RCC 7860 (cell line): ENCODE measurements around the gene TMEFF1.
"Not testable (repeated sequence)": the region's sequence is repeated elsewhere in the genome, so short reads cannot be mapped to it uniquely, and the experiment has no call there.

Experiments
- DNase-seq: peaks from one replicate; pipeline ENCODE4 v3.0.0-alpha.2; 2015; ENCODE audit warnings: low spot score
- FAIRE-seq: peaks from 2 replicates; lab custom pipeline; 2012; peaks lifted over from hg19 to GRCh38; lab: Jason Lieb, UNC

TMEFF1 gene, protein sequence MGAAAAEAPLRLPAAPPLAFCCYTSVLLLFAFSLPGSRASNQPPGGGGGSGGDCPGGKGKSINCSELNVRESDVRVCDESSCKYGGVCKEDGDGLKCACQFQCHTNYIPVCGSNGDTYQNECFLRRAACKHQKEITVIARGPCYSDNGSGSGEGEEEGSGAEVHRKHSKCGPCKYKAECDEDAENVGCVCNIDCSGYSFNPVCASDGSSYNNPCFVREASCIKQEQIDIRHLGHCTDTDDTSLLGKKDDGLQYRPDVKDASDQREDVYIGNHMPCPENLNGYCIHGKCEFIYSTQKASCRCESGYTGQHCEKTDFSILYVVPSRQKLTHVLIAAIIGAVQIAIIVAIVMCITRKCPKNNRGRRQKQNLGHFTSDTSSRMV

DNA sequence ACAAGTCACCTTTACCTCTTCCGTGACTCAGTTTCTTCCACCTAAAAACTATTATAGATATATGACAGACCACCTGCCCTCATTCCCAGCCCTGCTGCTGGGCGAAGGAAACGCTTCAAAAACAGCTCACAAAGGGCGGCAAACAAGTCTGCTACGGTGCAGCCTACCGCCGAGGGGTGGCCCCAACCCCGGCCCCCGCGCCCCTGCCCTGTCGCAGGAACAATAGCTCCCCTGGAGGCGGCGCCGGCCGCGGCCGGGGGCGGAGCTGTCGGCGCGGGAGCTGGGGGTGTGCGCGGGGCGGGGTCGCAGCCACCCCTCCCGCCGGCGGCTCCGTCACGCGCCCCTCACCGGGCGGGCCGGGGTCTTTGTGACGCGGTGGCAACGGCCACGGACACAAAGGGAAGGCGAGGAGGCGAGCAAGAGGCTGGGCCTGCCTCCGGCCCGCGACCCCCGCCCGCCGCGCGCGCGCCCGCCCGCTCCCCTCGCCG, at the start of gene TMEFF1:
TSS of gene TMEFF1 (plus strand) at position 362 of the 488 bp plus-strand sequence. CDS start 396 bp downstream, outside the sequence.
- FAIRE-seq (no peak), DNase-seq (no peak)

DNA sequence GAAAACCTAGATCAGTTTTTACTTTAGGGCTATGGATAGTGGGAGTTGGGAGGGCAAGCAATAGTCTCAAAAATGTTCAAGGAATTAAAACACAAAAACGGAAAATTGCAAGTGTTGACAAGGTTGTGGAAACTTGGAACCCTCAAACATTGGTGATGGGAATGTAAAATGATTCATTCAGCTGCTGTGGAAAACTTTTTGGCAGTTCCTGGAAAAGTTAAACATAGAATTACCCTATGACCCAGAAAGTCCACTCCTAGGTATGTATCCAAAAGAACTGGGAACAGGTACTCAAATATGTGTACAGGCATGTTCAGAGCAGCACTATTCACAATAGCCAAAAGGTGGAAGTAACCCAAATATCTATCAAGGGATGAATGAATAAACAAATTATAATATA, 47.2 kb upstream of the TMEFF1 start:
- FAIRE-seq (no peak), DNase-seq (no peak)

DNA sequence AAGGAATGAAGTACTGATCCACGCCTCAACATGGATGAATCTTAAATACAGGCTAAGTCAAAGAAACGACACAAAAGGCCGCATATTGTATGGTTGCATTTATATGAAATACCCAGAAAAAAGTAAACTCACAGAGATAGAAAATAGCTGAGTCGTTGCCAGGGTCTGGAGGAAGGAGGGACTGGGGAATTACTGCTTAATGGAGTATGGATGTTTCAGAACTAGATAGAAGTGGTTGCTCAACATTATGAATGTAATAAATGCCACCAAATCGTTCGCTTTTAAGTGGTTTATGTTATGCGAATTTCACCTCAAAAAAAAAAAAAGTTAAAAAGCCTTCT, 46.8 kb upstream of the TMEFF1 start:
- FAIRE-seq = no peak
- no peak for DNase-seq

DNA sequence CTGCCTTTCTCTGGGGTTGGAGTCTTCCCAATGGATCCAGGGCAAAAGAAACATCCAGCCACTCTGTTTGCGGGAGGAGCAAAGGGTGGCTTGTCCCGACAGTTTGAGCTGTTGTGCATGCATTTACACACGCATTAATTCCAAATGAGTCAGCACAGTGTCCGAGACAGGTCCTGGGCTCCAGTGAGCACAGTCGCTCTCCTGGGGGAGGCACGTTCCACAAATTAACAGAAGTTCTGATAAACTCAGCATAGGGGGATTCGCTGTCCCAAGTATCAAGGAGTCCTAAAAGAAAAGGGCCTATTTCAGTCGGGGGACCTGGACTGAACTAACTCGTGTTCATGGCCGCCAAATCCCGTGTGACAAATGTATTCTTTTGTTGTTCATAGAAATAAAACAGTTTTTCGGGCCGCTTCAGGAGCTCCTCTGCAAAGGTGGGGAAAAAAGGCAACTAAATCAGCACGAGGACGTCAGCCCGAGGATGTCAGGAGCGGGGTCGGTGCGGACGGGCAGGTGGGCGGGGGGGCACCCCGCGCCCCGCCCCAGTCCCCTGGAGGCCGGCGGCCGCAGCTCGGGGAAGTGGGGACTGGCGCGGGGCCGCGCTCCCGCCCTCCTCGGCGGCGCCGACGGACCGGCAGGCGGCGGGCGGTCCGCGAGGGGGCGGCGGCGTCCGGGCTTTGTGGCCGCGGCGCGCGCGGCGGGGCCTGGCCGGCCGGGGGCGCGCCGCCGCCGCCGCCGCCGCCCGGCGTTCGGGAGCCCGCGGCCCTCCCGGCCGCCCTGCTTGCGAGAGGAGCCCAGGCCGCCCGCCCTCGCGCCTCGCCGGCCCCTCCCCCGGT, 46.2 kb upstream of the TMEFF1 start, which contains the start of gene MSANTD3:
TSS of gene MSANTD3 (plus strand) at position 614 of the 836 bp plus-strand sequence. CDS start 14,796 bp downstream, outside the sequence.
- FAIRE-seq (peak; percentile 79), DNase-seq (peak; percentile 85)

DNA sequence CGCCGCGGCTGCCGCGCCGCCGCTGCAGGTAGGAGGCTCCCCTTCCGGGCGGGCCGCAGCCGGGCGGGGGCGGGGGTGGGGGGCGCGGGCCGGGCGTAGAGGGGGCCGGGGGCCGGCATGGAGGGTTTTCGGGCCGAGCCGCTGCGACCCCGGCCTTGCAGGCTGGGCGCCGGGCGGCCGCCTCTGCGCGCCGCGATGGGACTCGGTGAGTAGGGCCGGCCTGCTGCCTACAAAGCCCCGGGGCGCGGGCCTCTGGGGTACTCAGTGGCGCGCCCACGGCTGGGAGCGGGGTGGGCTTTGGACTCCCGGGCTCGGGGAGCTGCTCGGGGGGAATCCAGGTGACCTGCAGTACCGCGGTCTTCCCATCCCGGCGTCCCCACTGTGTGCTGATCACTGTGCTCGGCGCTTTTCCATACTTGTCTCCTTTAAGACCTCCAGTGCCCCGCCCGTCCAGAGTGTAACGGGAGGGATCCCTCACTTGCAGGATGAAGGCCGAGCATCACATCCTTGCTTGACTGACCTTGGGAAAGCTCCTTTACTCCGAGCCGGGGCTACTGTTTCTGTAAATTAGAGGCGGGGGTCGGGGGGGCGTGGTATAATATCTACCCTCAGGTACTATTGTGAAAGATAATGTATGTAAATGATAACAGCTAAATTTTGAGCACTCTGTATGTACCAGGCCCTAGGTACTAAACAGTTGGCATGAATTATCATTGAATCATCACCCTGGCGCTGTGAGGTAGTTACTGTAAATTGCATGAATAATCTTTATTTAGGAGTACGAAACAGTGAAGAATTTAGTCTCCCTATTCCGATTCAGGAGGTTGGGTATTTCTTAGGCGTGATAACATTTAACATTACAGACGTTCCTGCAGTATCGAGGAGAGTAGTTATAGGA, 45.3 kb upstream of the TMEFF1 start:
- DNase-seq (peak; percentile 62), FAIRE-seq (peak; percentile 4)

DNA sequence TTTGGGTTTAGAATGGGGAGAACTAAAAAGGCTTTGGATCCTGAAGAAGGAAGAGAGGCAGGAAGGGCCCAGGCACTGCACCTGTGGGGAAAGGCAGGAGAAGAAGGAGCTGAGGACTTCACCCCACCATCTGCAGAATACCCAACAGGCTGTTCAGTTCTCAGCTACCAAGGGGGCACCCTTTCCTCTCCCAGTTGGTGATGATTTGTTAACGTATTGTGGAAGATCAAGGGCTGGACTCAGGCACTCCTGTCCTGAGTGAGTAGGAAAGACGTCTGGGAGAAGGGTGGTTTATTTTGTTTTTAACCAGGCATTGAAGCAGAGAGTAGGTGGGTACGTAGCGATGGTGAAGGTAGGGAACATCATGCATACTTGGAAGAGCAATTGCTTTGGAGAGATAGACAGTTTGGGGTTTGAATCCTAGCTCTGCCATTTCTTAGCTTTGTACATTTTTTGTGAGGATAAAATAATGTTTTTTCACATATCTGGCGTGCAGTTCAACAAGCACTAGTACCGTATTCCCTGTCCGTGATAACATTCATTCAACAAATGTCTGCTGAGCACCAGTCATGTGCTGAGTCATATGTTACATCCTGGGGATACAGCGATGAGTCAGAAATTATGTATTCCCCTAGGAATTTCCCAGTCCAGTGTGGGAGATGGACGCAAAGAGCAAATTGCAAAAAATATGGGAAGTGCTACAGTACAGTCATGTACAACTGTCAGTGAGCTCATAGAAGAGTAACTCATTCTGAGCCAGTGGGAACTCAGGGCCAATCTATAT, 43.9 kb upstream of the TMEFF1 start:
- FAIRE-seq = peak; percentile 98
- DNase-seq = peak; percentile 100

DNA sequence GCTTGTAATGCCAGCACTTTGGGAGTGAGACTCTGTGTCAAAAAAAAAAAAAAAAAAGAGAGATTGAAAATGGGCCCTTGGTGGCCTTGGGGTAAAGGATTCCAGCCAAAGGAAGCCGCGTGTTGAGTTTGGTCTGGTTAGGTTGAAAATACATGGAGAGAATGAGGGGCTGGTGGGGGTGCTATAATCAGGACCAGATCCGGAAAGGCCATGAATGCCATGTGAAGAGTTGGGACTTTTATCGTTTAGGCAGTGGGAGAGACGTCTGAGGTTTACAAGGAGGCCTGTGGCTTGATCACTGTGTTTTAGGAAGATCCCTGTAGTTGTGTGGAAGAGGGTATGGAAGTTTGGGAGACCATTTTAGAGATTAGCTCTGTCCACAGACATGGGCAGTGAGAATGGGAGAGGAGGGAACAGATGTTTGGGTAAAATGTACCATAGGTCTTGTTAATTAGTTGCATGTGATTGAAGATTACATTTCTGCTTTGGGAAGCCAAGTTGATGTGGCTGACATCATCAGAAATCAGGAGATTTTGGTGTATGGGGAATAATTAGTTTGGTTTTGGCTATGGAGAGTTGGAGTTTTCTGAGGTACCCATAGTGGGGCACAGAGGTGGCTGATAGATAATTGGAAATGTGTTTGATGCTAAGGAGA, 42.5 kb upstream of the TMEFF1 start:
- FAIRE-seq (no peak), DNase-seq (no peak)

DNA sequence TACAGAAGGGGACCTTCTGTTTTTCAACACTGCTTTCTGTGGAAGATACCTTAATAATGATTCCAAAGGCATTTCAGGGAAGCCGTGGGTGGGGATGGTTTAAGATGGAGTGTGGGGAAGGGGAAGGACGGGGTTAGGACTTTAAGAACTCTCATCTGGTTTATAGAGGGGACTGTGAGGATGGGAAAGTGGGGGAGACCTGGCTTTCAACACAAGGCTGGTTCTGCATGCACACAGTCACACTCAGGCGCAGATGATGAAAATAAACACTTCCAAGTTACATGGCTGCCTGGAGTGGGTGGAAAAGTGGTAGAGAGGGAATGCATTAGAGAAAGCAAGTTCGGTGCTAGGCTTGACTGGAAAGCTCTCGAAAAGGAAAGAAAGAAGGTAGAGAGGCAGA, 41.1 kb upstream of the TMEFF1 start:
- DNase-seq = no peak
- no peak for FAIRE-seq

DNA sequence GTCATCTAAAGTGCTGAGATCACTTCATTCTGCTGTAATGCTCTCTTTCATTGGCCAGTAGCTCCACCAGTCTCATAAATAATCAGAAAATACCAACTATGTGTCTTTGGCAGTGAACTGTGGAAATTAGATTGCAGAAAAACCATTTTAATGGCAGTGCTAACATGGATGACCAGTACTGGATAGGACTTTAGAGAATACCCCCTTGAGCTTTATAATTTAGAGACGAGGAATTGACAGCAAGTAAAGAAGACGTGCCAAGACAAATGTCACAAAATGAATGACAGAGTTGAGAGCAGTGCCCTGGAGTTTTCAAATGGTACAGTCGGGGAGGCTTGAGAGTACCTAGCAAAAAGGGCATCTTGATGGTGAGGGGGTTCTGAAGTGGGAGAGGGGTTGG, 40.2 kb upstream of the TMEFF1 start:
- FAIRE-seq (no peak), DNase-seq (no peak)

DNA sequence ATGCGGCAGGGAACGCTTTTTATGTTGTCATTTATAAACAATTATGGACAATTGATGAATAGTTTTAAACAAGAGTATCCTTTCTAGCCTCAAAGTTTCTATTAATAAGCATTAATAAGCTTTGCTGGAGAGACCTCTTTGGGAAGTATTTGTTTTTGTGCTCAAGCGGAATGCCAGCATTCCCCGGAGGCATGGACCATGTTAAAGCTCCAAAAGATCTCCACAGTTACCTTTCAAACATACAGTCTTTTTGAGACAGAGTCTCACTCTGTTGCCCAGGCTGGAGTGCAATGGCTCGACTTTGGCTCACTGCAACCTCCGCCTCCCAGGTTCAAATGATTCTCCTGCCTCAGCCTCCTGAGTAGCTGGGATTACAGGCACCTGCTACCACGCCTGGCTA, 36.4 kb upstream of the TMEFF1 start:
- DNase-seq (no peak), FAIRE-seq (no peak)

DNA sequence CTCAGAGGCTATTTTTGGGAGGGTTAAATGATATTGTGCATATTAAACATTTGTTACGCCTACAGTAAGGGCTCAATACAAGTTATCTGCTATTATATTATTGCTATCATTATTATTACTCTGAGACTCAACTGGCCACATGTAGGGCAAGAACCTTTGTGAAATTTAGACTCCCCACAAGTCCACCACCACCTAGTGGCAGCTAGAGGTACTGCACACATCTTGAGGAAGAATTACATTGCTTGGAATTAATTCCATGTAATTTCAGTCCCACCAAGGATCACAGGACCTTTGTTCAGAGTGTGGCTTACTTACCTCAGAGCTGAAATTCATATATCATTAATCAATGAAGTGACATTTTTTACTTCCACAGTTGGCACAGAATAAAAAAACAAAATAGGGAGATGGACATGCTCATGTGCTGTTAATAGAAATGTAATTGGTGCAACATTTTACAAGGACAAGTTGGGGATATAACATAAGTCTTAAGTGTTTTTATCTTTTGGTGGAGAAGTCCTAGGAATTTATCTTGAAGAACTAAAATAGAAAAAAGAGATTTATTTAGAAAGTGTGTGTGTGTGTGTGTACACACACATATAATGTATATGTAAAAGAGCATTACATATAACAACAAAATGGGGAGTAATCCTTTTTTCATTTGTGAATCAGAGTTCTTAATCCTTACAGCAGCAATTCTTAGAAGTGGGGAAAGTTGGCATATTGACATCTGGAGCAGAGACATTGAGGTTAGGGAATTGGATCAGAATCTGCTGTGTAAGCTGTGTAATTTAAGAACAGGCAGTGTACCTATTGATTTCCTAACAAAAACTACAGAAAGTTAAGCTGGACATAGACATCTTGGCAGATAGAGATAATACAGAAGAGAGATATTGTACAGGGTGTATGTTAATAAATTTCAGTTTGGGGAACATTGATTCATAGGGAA, 34.8 kb upstream of the TMEFF1 start:
- peak; percentile 64 for DNase-seq
- FAIRE-seq = peak; percentile 74

DNA sequence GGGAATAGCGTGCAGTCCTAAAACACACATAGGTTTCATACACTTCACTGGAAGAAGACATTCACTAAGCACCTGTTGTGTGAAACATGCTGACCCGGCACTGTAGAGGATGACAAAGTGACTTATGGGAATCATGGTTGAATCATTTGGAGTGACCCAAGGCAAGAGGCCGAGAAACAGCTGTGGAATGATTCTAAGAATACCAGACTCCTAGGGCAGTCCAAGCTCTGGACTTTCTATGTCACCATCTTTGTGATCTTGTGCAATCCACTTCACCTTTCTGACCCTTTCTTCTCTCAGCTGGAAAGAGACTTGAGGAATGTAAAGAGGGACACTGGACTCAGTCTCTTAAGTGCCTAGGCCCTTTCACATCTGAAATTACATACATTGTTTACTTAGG, 32.9 kb upstream of the TMEFF1 start:
- peak; percentile 11 for FAIRE-seq
- DNase-seq = peak; percentile 66

DNA sequence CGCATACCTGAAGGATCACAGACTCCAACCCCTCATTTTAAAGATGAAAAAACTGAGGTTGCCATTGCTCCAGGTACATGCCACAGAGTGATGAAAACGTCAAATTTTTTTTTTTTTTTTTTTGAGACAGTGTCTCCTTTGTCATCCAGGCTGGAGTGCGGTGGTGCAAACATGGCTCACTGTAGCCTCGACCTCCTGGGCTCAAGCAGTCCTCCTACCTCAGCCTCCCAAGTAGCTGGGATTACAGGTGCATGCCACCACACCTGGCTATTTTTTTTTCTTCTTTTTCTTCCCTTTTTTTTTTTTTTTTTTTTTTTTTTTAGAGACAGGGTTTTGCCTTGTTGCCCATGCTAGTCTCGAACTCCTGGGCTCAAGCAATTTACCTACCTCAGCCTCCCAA, 32.5 kb upstream of the TMEFF1 start:
- not testable (repeated sequence) for DNase-seq, FAIRE-seq

DNA sequence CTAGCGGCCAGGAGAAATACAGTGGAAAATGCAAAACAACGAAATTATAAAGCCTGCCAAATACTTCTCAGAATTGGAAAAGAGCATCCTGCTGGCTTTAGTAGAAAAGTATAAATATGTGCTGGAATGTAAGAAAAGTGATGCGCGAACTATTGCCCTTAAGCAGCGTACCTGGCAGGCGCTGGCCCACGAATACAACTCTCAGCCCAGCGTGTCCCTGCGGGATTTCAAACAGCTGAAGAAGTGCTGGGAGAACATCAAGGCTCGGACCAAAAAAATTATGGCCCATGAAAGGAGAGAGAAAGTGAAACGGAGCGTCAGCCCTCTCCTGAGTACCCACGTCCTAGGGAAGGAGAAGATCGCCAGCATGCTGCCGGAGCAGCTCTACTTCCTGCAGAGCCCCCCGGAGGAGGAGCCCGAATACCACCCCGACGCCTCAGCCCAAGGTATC, 31.0 kb upstream of the TMEFF1 start:
- FAIRE-seq (no peak), DNase-seq (no peak)

DNA sequence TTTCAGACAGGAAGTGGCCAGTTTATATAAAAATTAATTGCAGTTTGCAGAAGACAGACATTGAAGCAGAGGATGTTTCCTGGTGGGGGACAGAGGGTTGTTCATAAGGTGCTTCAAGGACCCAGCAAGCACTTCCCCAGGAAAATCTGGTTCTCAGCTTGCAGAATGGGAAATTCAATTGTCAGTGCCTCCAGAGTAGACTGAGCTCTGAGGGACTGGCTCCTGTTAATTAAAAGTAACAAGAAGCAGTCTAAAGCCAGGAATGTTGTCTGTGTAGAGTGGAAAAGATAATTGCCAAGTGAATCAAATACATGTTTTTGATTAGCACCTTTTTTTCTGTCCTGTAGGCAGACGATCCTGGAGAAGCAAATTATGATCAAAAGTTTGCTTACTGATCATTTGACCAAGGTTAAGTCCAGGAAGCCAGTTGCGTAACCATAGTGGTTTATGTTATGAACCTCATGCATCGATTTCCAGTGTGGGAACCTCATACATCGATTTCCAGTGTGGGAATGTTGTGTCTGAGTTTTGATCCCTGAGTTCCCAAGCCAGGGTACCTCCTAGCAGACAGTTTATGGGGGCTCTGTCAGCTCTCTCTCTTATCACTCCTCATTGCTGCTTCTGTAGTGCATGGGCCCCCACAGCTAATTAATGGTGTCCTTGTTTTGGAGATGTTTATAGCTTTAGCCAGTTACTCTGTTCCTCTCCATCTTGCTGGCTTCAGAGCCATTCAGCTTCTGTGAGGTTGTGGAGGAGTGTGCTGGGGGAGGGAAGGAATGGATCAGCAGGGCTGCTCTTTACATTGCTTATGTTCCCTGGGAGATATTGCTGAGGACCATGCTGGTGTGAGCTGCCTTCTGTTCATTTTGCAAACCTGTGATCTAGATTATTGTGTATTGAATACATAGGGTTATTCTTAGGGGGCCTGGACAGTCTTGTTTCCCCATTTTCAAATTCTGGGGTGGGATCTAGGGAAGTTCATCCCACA, 28.9 kb upstream of the TMEFF1 start:
- DNase-seq (no peak), FAIRE-seq (no peak)

DNA sequence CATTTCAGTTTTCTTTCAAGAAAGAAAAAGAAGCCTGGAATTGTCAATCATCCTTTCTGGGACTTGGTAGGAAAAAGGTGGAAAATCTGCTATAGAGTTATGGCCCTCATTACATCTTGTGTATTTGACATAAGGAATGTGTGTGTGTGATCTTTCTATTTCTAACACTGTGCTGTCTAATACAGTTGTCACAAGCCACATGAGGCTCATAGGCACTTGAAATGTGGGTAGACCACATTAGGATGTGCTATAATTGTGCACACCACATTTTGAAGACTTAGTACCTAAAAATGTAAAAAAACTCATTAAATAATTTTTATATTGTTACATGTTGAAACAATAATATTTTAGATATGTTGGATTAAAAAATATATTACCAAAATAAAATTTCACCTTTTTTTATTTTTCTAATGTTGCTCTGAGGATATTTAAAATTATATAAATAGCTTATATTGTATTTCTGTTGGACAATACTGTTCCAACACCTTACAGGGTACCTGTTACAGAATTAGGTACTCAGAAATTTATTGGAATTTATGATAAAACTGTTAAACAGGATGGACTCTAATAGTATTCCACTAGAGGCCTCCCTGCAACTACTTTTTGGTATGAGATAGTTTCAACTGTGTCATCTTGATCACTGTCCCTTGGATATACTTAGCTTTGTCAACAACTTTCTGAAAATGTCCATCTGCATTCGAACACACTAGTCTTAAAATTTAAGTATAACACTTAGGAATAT, 27.6 kb upstream of the TMEFF1 start:
- no peak for FAIRE-seq

More for the DNA sequence above, 27.6 kb upstream of the TMEFF1 start:
- DNase-seq = no peak
